ENCODE data around the gene EFHD1.
A peak's percentile ranks its signal among the peaks of the same experiment; 100 is the strongest.
"Not testable (repeated sequence)": the region's sequence is repeated elsewhere in the genome, so short reads cannot be mapped to it uniquely, and the experiment has no call there.

The EFHD1 gene

DNA sequence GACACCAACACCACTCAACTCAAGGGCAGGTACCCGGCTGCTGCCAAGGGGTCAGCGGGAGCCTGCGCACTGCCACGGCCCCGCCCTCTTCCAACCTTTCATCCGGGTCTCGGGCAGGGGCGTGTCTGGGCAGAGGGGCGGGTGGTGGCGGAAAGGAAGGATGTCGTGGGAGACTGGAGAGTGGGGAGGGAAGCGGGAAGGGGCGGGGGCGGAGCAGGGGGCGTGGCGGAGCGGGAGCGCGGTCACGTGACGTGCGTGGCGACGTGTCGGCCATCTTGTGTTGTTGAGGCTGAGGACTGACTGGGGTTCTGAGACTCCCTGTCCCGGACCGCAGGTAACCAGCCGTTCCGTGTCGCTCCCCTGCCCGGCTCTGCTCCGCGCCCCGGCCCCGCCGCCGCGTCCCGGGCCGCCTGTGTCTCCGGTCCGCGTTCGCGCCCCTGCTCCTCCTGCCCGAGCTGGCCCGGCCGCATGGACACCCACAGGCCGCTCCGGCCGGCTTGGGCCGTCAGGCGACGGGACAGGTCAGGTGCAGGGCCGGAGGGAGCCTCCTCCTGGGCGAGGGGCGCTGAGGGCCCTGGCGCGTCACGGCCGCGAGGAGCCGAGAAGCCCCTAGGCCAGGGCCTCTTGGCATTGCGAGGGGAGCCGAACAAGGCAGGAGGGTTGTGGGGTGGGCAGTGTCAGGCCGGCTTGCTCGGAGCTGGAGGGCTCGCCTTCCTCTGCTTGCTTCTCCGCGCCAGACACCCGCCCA, 63.8 kb downstream of the EFHD1 start, which contains the start of gene GIGYF2:
GIGYF2 (plus strand) TSS at position 273 of the 748 bp plus-strand sequence. CDS start 37,867 bp downstream, outside the sequence.
- peak; percentile 99 for DNase-seq

DNA sequence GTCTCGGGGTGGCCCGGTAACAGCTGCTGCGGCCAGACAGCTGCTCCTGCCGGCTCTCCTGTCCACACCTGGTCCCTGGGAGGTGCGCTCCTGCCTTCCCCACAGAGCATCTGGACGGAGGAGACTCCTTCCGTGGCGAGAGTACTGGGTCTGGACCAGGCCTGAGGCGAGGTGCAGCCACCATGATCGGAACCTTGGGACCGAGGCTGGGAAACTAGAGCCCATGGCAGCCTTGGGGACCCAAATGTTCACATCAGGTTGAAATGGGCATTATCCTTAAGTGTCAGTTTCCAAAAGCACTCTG, 64.4 kb downstream of the EFHD1 start:
- DNase-seq: no peak

DNA sequence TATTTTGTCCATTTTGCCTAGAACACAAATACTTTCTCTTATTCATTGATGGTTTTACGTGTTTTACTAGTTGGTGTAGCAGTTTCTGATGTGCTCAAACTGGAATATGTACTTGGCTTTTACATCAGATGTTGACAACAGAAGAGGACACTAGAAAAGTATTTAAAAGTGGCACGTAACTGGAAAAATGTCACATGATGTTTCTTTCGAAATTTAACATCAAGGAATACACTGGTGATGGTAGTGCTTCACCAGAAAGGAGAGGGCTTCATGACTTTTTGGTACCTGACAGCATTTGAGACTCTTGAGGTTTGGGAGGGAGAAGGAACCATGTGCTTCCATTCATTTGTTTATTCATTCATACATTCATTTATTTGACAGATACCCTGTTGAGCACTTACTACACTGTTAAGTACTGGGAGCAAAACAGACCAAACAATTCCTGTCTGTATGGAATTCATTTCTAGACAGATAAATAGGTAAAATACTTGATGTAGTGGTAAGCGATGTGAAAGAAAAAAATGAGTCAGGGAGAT, 65.2 kb downstream of the EFHD1 start:
- no peak for DNase-seq

DNA sequence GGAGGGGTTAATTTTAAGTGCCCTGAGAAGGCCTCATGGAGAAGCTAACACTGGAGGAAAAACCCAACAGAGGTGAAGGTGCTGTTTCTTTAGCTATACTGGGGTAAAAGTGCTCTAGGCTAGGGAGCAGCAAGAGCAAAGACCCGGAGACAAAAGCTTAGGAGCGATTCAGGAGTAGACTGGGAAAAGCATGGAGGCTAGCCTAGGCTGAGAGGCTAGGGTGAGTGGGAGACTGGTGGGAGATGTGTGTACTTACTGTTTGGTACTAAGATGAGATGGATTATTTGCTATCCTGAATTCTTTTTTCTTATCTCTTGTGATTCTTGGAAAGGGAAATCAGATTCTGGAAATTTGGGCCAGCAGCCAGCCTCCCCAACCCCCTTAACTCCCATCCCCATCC, 65.7 kb downstream of the EFHD1 start:
- no peak for DNase-seq

DNA sequence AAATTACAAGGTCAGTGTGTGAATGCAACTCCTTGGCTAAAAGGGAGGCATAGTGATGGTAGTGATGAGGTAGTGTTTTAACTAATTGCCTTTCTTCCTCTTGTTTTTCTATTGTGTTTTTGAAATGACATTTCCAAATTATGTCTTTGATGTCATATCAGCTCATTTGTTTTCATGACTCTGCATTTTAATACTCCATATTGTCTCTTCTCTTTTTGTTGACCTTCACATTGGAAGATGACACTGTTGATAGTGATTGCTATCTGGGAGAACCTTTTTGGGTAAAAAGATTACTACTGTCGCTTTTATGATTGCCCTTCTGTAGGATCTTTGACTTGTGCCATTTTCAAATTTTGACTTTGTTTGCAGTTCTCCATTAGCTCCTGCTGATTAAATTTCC, 66.8 kb downstream of the EFHD1 start:
- no peak for DNase-seq

DNA sequence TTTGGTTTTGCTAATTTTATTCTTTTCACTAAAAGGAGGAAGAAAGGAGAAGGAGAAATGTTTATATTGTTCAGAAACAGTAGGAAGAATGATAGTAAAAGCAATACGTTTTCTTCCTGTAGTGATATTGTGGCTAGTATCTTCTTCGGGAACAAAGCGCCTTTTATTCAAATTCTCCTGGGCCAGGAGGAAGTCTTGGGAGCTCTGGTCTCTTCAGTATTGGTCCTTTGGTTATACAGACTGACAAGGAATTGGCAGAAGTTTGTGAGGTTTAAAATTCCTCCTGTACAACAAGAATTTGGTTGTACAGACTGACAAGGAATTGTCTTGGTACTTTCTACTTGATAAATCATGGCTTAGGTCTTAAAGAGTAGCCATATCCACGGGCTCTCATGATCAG, 73.7 kb downstream of the EFHD1 start:
- DNase-seq: no peak

DNA sequence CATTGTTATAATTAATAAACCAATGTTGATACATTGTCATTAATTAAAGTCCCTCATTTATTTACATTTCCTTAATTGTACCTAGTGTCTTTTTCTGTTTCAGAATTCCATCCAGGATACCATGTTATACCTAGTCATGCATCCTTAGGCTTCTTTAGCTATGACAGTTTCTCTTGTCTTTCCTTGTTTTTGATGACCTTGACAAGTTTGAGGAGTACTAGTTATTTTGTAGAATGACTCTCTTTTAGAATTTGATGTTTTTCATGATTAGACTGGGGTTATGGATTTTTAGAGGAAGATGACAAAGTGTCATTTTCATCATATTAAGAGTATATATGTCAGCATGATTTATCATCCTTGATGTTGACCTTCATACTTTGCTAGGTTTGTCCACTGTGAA, 80.1 kb downstream of the EFHD1 start:
- DNase-seq: no peak

DNA sequence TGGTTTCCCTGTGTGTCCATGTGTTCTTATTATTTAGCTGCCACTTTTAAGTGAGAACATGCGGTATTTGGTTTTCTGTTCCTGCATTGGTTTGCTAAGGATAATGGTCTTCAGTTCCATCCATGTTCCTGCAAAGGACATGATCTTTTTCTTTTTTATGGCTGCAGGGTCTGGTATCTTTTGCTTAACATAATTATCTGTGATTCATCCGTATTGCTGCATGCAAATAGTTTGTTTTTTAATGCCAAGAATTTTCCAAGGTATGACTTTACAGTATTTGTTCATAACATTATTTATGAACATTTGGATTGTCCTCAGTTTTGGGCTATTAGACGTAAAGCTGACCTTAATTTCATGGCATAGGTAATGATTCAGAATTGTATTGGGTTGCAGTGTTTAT, 81.6 kb downstream of the EFHD1 start:
- DNase-seq: no peak

DNA sequence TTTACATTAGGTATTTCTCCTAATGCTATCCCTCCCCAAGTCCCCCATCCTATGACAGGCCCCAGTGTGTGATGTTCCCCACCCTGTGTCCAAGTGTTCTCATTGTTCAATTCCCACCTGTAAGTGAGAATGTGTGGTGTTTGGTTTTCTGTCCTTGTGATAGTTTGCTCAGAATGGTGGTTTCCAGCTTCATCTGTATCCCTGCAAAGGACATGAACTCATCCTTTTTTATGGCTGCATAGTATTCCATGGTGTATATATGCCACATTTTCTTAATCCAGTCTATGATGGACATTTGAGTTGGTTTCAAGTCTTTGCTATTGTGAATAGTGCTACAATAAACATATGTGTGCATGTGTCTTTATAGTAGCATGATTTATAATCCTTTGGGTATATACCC, 86.7 kb downstream of the EFHD1 start:
- DNase-seq: not testable (repeated sequence)

DNA sequence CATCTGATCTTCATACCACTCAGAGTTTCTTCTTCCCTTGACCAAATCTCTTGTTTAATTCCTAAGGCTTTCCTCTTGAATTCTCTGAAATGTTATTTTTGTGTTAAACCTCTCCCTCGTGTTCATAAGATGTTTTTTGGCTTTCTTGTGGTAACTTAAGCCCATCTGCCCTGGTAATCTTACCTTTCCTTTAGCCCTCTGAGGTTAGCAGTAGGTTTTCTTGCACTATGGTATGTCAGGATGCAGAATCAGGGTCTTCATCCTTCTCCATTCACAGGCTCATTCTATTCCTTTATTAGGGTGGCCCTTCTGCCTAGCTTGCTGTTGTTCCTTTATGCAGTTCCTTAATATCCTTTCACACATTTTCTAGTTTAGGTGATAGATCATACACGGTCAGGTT, 87.9 kb downstream of the EFHD1 start:
- no peak for DNase-seq

DNA sequence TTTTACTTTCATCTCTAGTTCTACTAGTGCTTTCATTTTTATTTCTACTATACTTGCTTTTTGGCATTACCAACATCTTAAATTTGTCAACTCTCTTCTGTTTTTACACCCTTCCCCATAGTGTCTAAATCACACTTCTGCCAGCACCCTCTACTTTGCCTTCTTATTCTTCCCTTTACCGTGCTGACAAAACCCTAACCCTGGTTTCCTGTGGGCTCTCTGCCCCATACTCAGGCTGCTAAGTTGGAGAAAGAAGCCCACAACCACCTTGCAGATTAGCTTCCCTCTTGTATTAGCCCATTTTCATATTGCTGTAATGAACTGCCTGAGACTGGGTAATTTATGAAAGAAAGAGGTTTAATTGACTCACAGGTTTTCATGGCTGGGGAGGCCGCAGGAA, 88.5 kb downstream of the EFHD1 start:
- no peak for DNase-seq

DNA sequence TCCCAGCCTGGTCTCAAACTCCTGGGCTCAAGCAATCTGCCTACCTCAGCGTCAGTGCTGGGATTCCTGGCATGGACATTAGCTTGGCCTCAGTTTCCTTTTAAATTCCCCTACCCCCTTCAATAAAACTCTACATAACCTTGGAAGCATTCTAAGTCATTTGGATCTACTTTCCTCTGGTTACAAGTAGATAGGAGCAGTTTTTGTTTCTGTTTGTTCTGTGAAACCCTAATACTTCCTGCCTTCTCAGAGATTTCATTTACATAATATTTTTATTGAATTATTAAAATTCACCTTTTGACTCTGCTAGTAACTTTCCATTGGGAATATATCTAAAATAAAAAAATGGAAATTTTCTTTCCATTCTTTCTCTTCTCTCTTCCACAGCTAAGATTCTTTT, 89.6 kb downstream of the EFHD1 start:
- DNase-seq: no peak

DNA sequence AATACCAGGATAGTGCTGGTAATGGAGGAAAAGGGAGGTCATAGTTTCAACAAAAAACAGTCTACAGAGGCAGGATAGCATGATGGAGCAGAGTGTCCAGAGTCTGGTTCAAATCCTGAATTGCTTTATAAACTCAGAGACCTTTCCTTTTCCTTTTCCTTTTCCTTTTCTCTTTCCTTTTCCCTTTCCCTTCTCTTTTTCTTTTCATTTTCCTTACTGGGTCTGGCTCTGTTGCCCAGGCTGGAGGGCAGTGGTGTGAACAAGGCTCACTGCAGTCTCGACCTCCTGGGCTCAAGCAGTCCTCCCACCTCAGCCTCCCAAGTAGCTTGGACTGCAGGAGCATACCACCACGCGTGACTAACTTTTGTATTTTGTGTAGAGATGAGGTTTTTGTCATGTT, 95.4 kb downstream of the EFHD1 start:
- no peak for DNase-seq

DNA sequence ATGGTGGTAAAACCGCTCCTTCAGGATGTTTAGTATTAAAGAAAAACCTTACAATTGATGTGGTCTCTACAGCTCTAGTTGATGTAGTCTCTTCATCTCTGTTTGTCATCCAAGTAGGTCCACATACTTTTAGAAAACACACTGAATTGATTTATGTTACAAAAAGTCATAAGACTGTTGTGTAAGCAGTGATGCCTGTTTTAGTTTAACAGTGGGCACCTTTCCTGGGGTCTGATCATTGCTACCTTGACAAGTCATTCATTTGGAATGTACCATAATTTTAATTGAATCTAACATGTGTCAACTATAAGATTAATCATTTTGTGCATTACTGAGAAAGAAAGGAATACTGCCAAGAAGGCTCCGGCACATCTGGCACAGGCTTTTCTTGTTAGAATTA, 98.1 kb downstream of the EFHD1 start:
- DNase-seq: no peak
